Right lobe of liver (tissue), 6 donors: ENCODE measurements around the gene CDH16. TPM values are rescaled to one million over a fixed set of nuclear protein-coding genes. Genes with fewer than 3 reads are reported as not detected.
A peak's percentile ranks its signal among the peaks of the same experiment; 100 is the strongest.

ENCODE experiments used
- ATAC-seq, 4 donors: fragments of 200-7000 bp; cut with Tn5 transposase; one replicate each; pipeline ENCODE4 v1.9.1; 2020; ENCODE audit warnings: mild to moderate bottlenecking in 4 of 4, moderate library complexity in 4 of 4
- DNase-seq, 3 donors: peaks; one replicate each; pipeline ENCODE4 v3.0.0-alpha.2; 2020
- H3K27ac ChIP-seq, 3 donors: fragments of 200-600 bp; one replicate each; pipeline ENCODE4 v1.8.0; 2022
- H3K27me3 ChIP-seq, 2 donors: fragments of 200-600 bp; one replicate each; pipeline ENCODE4 v1.8.0; 2022
- H3K36me3 ChIP-seq, 4 donors: fragments of 200-600 bp; sonication (generic) in 1 of 4; one replicate each; pipeline versions ENCODE4 v1.5.1 to v1.8.0; 2017 to 2022; ENCODE audit warnings: control low read depth in 1 of 4
- H3K4me1 ChIP-seq, 4 donors: fragments of 200-600 bp; sonication (generic) in 1 of 4; one replicate each; pipeline versions ENCODE4 v1.5.1 to v1.8.0; 2017 to 2022; ENCODE audit warnings: control low read depth in 1 of 4
- H3K4me3 ChIP-seq, 3 donors: fragments of 200-600 bp; one replicate each; pipeline ENCODE4 v1.8.0; 2022
- H3K9me3 ChIP-seq, 4 donors: fragments of 200-600 bp; sonication (generic) in 1 of 4; one replicate each; pipeline versions ENCODE4 v1.5.1 to v1.8.0; 2017 to 2022; ENCODE audit warnings: control low read depth in 1 of 4
- CTCF ChIP-seq, 4 donors: fragments of 200-600 bp in 3 of 4; fragments of 450-650 bp in 1 of 4; IDR thresholded peaks; one replicate each; pipeline versions ENCODE4 v1.5.1 to v1.8.0; 2016 to 2022; ENCODE audit warnings: antibody characterized with exemption in 4 of 4, mild to moderate bottlenecking in 2 of 4
- POLR2A ChIP-seq: fragments of 450-650 bp; IDR thresholded peaks from one replicate; pipeline ENCODE4 v1.6.1; 2017; ENCODE audit warnings: antibody characterized with exemption, mild to moderate bottlenecking
- WGBS: methylation state at CpG from one replicate; pipeline ENCODE4 v1.1.6; 2018; ENCODE audit warnings: low coverage, low lambda C conversion rate; ENCODE audit not compliant: insufficient coverage; ENCODE audit errors: missing lambda C conversion rate; 5-methylcytosine and 5-hydroxymethylcytosine counted together
- intact Hi-C, 2 donors: fragments of 100-400 bp; cut with DNase I; formaldehyde crosslinking; loops; one replicate each; pipeline versions ENCODE4 v1.11.2 to v1.14.1; 2022
- total RNA-seq, 6 experiments: library from RNA; depleted of rRNA in 2 of 6; stranded (reverse); fragments of >200 nt in 2 of 6; fragmentation: NEBNext Ultra II Directional in 3 of 6; extraction: Animal tissue kit (Norgen Biotek cat#: 25700) in 3 of 6; gene quantifications; one replicate each; pipeline versions ENCODE4 v1.1.0 to v1.2.4, GENCODE V29; 2016 to 2023
- donor health status: DM: no; HTN: yes; CAD: no.
- donor health status: DM: no; HTN: no; CAD: no.
- donor health status: DM: no; HTN: no; CAD: no.
- donor health status: DM: no; HTN: yes; CAD: no.
- donor health status: DM: no; HTN: yes; CAD: no.

CDH16 gene
- total RNA-seq, 6 experiments from 2014 or later: 0.07 to 0.47 (median 0.22) TPM; not detected in 2

GRCh38 chr16:66917741-66918140, 944 bp downstream of the CDH16 start:
- no peak overlapping the region for H3K4me3 ChIP-seq
- no peaks in the 10 kb centered on the region for H3K4me1 ChIP-seq
- 42% methylated on average over 3 of the region's 9 CpGs for WGBS
- H3K27me3 ChIP-seq: no peaks in the 10 kb centered on the region
- intact Hi-C loops: no loop called here
- peak in 1 of 4 donors; percentile 25 for ATAC-seq
- no peak for DNase-seq
- no peaks in the 10 kb centered on the region for H3K9me3 ChIP-seq
- H3K36me3 ChIP-seq: no peaks in the 10 kb centered on the region
- TF ChIP-seq POLR2A: no peak
- TF ChIP-seq CTCF (IDR thresholded peaks at IDR 0.05): no peak
- no peak overlapping the region for H3K27ac ChIP-seq

GRCh38 chr16:66916518-66916917, 2.2 kb downstream of the CDH16 start:
- intact Hi-C loops: no loop called here
- WGBS: 82% methylated on average over 6 of the region's 6 CpGs

GRCh38 chr16:66915041-66915440, 3.6 kb downstream of the CDH16 start:
- no peak for TF ChIP-seq CTCF (IDR thresholded peaks at IDR 0.05)
- TF ChIP-seq POLR2A: no peak
- WGBS: 66% methylated on average over 7 of the region's 7 CpGs
- Histone ChIP-seq H3K4me3 (no peak overlapping the region), H3K36me3 (no peaks in the 10 kb centered on the region), H3K27ac (no peak overlapping the region), H3K4me1 (no peaks in the 10 kb centered on the region), H3K9me3 (no peaks in the 10 kb centered on the region), H3K27me3 (no peaks in the 10 kb centered on the region)
- DNase-seq (no peak), ATAC-seq (no peak)
- intact Hi-C loops: no loop called here

More at GRCh38 chr16:66916518-66916917, 2.2 kb downstream of the CDH16 start:
- no peak for DNase-seq
- H3K4me1 ChIP-seq: no peaks in the 10 kb centered on the region
- H3K27ac ChIP-seq: no peak overlapping the region
- no peak overlapping the region for H3K4me3 ChIP-seq
- TF ChIP-seq CTCF (IDR thresholded peaks at IDR 0.05): no peak
- no peak for TF ChIP-seq POLR2A
- no peaks in the 10 kb centered on the region for H3K9me3 ChIP-seq
- no peak for ATAC-seq
- H3K27me3 ChIP-seq: no peaks in the 10 kb centered on the region
- no peaks in the 10 kb centered on the region for H3K36me3 ChIP-seq

- no peak overlapping the region for H3K27ac ChIP-seq
Observed at GRCh38 chr16:66914541-66914940, 4.1 kb downstream of the CDH16 start.

More at GRCh38 chr16:66914541-66914940, 4.1 kb downstream of the CDH16 start:
- ATAC-seq (no peak), DNase-seq (no peak)
- 93% methylated on average over 5 of the region's 7 CpGs for WGBS
- Histone ChIP-seq H3K36me3 (no peaks in the 10 kb centered on the region), H3K4me1 (no peaks in the 10 kb centered on the region), H3K9me3 (no peaks in the 10 kb centered on the region), H3K27me3 (no peaks in the 10 kb centered on the region), H3K4me3 (no peak overlapping the region)
- TF ChIP-seq CTCF (IDR thresholded peaks at IDR 0.05): no peak
- no peak for TF ChIP-seq POLR2A
- intact Hi-C loops: no loop called here
